Peyer's patch (tissue), 4 donors: ENCODE results near the gene ZNF311.

ENCODE experiments used
- POLR2A ChIP-seq, 2 donors: fragments of 450-650 bp; IDR thresholded peaks; one replicate each; pipeline ENCODE4 v1.5.1; 2017; ENCODE audit warnings: antibody characterized with exemption in 2 of 2, mild to moderate bottlenecking in 2 of 2, moderate library complexity in 2 of 2
- TF ChIP-seq, protein P1 (sequence below), 6 experiments: fragments of 450-650 bp in 4 of 6; fragments of 200-600 bp in 2 of 6; sonication (generic) in 1 of 6; IDR thresholded peaks; one replicate each; pipeline ENCODE4 v1.5.1; 2017 to 2019; ENCODE audit warnings: antibody characterized with exemption in 6 of 6, mild to moderate bottlenecking in 3 of 6, moderate library complexity in 1 of 6

DNA sequence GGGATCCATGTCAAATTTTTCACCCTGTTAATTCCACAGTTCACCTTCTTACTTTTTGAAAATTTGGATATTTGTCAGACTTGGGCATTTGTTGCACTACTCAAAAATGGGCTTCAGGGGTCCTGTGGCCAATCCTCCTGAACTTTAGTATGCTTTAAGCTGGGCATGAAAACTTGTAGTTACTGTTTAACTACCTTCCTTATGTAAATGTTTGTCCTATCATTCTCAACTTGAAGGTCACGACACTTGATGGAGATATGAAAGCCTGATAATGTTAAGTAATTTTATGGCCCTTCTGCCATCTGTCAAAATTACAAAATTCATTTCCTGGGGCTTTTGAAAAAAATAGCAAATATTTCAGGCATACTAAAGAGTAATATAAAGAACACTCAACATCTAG is 4.2 kb upstream of the ZNF311 start:
- TF ChIP-seq, protein P1, sequence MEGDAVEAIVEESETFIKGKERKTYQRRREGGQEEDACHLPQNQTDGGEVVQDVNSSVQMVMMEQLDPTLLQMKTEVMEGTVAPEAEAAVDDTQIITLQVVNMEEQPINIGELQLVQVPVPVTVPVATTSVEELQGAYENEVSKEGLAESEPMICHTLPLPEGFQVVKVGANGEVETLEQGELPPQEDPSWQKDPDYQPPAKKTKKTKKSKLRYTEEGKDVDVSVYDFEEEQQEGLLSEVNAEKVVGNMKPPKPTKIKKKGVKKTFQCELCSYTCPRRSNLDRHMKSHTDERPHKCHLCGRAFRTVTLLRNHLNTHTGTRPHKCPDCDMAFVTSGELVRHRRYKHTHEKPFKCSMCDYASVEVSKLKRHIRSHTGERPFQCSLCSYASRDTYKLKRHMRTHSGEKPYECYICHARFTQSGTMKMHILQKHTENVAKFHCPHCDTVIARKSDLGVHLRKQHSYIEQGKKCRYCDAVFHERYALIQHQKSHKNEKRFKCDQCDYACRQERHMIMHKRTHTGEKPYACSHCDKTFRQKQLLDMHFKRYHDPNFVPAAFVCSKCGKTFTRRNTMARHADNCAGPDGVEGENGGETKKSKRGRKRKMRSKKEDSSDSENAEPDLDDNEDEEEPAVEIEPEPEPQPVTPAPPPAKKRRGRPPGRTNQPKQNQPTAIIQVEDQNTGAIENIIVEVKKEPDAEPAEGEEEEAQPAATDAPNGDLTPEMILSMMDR (IDR thresholded peaks at IDR 0.05) = no peak
- no peak for TF ChIP-seq POLR2A (IDR thresholded peaks at IDR 0.05)
